ENCODE results near the gene HSBP1L1. TPM values are rescaled to one million over a fixed set of nuclear protein-coding genes. Genes with fewer than 3 reads are reported as not detected.
A peak's percentile ranks its signal among the peaks of the same experiment; 100 is the strongest.

The HSBP1L1 gene
- total RNA-seq (6.5 TPM), polyA plus RNA-seq (25.8 TPM)
- long read RNA-seq, donor 1, partial matches to known transcripts: 0 of 3 reads
- long read RNA-seq, donor 1, other reads (novel, unspliced or antisense): 0 of 3 reads
- long read RNA-seq, donor 2, transcript HSBP1L1-204 (1 exons, 775 nt): major isoform, 23 of 428 reads
- long read RNA-seq, donor 2, partial matches to known transcripts: 20 of 428 reads
- long read RNA-seq, donor 2, other reads (novel, unspliced or antisense): 385 of 428 reads
- long read RNA-seq, donor 3, transcript HSBP1L1-204 (1 exons, 775 nt): major isoform, 8 of 12 reads
- long read RNA-seq, donor 3, partial matches to known transcripts: 0 of 12 reads
- long read RNA-seq, donor 3, other reads (novel, unspliced or antisense): 0 of 12 reads
- long read RNA-seq, donor 4, transcript HSBP1L1-204 (1 exons, 775 nt): major isoform, 12 of 15 reads
- long read RNA-seq, donor 4, partial matches to known transcripts: 0 of 15 reads
- long read RNA-seq, donor 4, other reads (novel, unspliced or antisense): 0 of 15 reads
- long read RNA-seq, donor 5, transcript HSBP1L1-204 (1 exons, 775 nt): major isoform, 12 of 269 reads
- long read RNA-seq, donor 5, partial matches to known transcripts: 238 of 269 reads
- long read RNA-seq, donor 5, other reads (novel, unspliced or antisense): 13 of 269 reads
- long read RNA-seq, donor 6, partial matches to known transcripts: 0 of 6 reads
- long read RNA-seq, donor 6, other reads (novel, unspliced or antisense): 0 of 6 reads
- long read RNA-seq, donor 7, transcript HSBP1L1-204 (1 exons, 775 nt): major isoform, 9 of 11 reads
- long read RNA-seq, donor 7, partial matches to known transcripts: 0 of 11 reads
- long read RNA-seq, donor 7, other reads (novel, unspliced or antisense): 0 of 11 reads
- long read RNA-seq, donor 8, transcript HSBP1L1-204 (1 exons, 775 nt): major isoform, 5 of 6 reads
- long read RNA-seq, donor 8, partial matches to known transcripts: 0 of 6 reads
- long read RNA-seq, donor 8, other reads (novel, unspliced or antisense): 0 of 6 reads
- long read RNA-seq, donor 9, partial matches to known transcripts: 0 of 6 reads
- long read RNA-seq, donor 9, other reads (novel, unspliced or antisense): 0 of 6 reads
- long read RNA-seq, donor 10, partial matches to known transcripts: 5 of 120 reads
- long read RNA-seq, donor 10, other reads (novel, unspliced or antisense): 109 of 120 reads

GRCh38 chr18:79964330-79965118, at the start of gene HSBP1L1:
TSS of gene HSBP1L1 (plus strand) at chr18:79964643. CDS start at chr18:79964736, 93 bp downstream.
- peaks cover 15 to 30% of the 10 kb centered on the region in 2 donors for H3K4me1 ChIP-seq (ENCODE audit: control insufficient read depth in 2 of 2, insufficient read depth in 2 of 2, low read length in 2 of 2)
- H3K27me3 ChIP-seq (ENCODE audit: control insufficient read depth in 2 of 2, insufficient read depth in 1 of 2, low read length in 1 of 2): peaks cover 0 to 23% of the 10 kb centered on the region in 2 donors
- peak within 1 kb of the TSS; percentile 24 to 69 for H3K4me3 ChIP-seq (ENCODE audit: low read length in 2 of 2)
- peak within 1 kb of the TSS in 1 of 2 donors; percentile 75 for H3K27ac ChIP-seq (ENCODE audit: low read depth in 1 of 2, low read length in 1 of 2)
- no peaks in the 10 kb centered on the region for H3K36me3 ChIP-seq (ENCODE audit: control insufficient read depth in 2 of 2, insufficient read depth in 2 of 2, low read length in 1 of 2)
- WGBS: 2% methylated on average over 73 of the region's 73 CpGs
- H3K9me3 ChIP-seq (ENCODE audit: control insufficient read depth in 2 of 2, insufficient read depth in 1 of 2, low read length in 1 of 2): no peaks in the 10 kb centered on the region
- peak in 4 of 9 donors; percentile 35 to 67 (median 49) for DNase-seq (ENCODE audit: low read depth in 6 of 9, low spot score in 9 of 9)

- 96% methylated on average over 50 of the region's 50 CpGs for WGBS
- DNase-seq (ENCODE audit: low read depth in 6 of 9, low spot score in 9 of 9): no peak
- Histone ChIP-seq H3K36me3 (ENCODE audit: control insufficient read depth in 2 of 2, insufficient read depth in 2 of 2, low read length in 1 of 2) (peaks cover 24 to 53% of the 10 kb centered on the region in 2 donors), H3K4me3 (ENCODE audit: low read length in 2 of 2) (no peak overlapping the region), H3K27ac (ENCODE audit: low read depth in 1 of 2, low read length in 1 of 2) (no peak overlapping the region), H3K27me3 (ENCODE audit: control insufficient read depth in 2 of 2, insufficient read depth in 1 of 2, low read length in 1 of 2) (no peaks in the 10 kb centered on the region), H3K9me3 (ENCODE audit: control insufficient read depth in 2 of 2, insufficient read depth in 1 of 2, low read length in 1 of 2) (peaks cover 15 to 53% of the 10 kb centered on the region in 2 donors), H3K4me1 (ENCODE audit: control insufficient read depth in 2 of 2, insufficient read depth in 2 of 2, low read length in 2 of 2) (peaks cover 0 to 4% of the 10 kb centered on the region in 2 donors)
Observed at GRCh38 chr18:79915161-79916127, 49.0 kb upstream of the HSBP1L1 start.

GRCh38 chr18:79916128-79916494, 48.3 kb upstream of the HSBP1L1 start:
- Histone ChIP-seq H3K4me1 (ENCODE audit: control insufficient read depth in 2 of 2, insufficient read depth in 2 of 2, low read length in 2 of 2) (peaks cover 0 to 4% of the 10 kb centered on the region in 2 donors), H3K9me3 (ENCODE audit: control insufficient read depth in 2 of 2, insufficient read depth in 1 of 2, low read length in 1 of 2) (peaks cover 15 to 51% of the 10 kb centered on the region in 2 donors), H3K4me3 (ENCODE audit: low read length in 2 of 2) (no peak overlapping the region), H3K27ac (ENCODE audit: low read depth in 1 of 2, low read length in 1 of 2) (no peak overlapping the region), H3K36me3 (ENCODE audit: control insufficient read depth in 2 of 2, insufficient read depth in 2 of 2, low read length in 1 of 2) (peaks cover 24 to 51% of the 10 kb centered on the region in 2 donors), H3K27me3 (ENCODE audit: control insufficient read depth in 2 of 2, insufficient read depth in 1 of 2, low read length in 1 of 2) (no peaks in the 10 kb centered on the region)
- WGBS: 92% methylated on average over 26 of the region's 26 CpGs
- DNase-seq (ENCODE audit: low read depth in 6 of 9, low spot score in 9 of 9): no peak

GRCh38 chr18:79916546-79917168, 47.8 kb upstream of the HSBP1L1 start:
- 99% methylated on average over 24 of the region's 24 CpGs for WGBS
- peaks cover 15 to 50% of the 10 kb centered on the region in 2 donors for H3K9me3 ChIP-seq (ENCODE audit: control insufficient read depth in 2 of 2, insufficient read depth in 1 of 2, low read length in 1 of 2)
- no peak overlapping the region for H3K4me3 ChIP-seq (ENCODE audit: low read length in 2 of 2)
- H3K27me3 ChIP-seq (ENCODE audit: control insufficient read depth in 2 of 2, insufficient read depth in 1 of 2, low read length in 1 of 2): no peaks in the 10 kb centered on the region
- H3K27ac ChIP-seq (ENCODE audit: low read depth in 1 of 2, low read length in 1 of 2): no peak overlapping the region
- DNase-seq (ENCODE audit: low read depth in 6 of 9, low spot score in 9 of 9): no peak
- H3K36me3 ChIP-seq (ENCODE audit: control insufficient read depth in 2 of 2, insufficient read depth in 2 of 2, low read length in 1 of 2): peaks cover 24 to 49% of the 10 kb centered on the region in 2 donors
- H3K4me1 ChIP-seq (ENCODE audit: control insufficient read depth in 2 of 2, insufficient read depth in 2 of 2, low read length in 2 of 2): peaks cover 0 to 4% of the 10 kb centered on the region in 2 donors

- Histone ChIP-seq H3K4me3 (ENCODE audit: low read length in 2 of 2) (no peak overlapping the region), H3K4me1 (ENCODE audit: control insufficient read depth in 2 of 2, insufficient read depth in 2 of 2, low read length in 2 of 2) (peaks cover 0 to 4% of the 10 kb centered on the region in 2 donors), H3K27me3 (ENCODE audit: control insufficient read depth in 2 of 2, insufficient read depth in 1 of 2, low read length in 1 of 2) (no peaks in the 10 kb centered on the region), H3K27ac (ENCODE audit: low read depth in 1 of 2, low read length in 1 of 2) (no peak overlapping the region), H3K36me3 (ENCODE audit: control insufficient read depth in 2 of 2, insufficient read depth in 2 of 2, low read length in 1 of 2) (peaks cover 24 to 47% of the 10 kb centered on the region in 2 donors), H3K9me3 (ENCODE audit: control insufficient read depth in 2 of 2, insufficient read depth in 1 of 2, low read length in 1 of 2) (peaks cover 15 to 57% of the 10 kb centered on the region in 2 donors)
- 96% methylated on average over 28 of the region's 28 CpGs for WGBS
- no peak for DNase-seq (ENCODE audit: low read depth in 6 of 9, low spot score in 9 of 9)
Observed at GRCh38 chr18:79917169-79917852, 47.1 kb upstream of the HSBP1L1 start.

GRCh38 chr18:79917853-79918614, 46.4 kb upstream of the HSBP1L1 start:
- no peak overlapping the region for H3K27ac ChIP-seq (ENCODE audit: low read depth in 1 of 2, low read length in 1 of 2)
- WGBS: 96% methylated on average over 25 of the region's 25 CpGs
- no peak for DNase-seq (ENCODE audit: low read depth in 6 of 9, low spot score in 9 of 9)

More at GRCh38 chr18:79917853-79918614, 46.4 kb upstream of the HSBP1L1 start:
- Histone ChIP-seq H3K4me1 (ENCODE audit: control insufficient read depth in 2 of 2, insufficient read depth in 2 of 2, low read length in 2 of 2) (peaks cover 0 to under 1% of the 10 kb centered on the region in 2 donors), H3K9me3 (ENCODE audit: control insufficient read depth in 2 of 2, insufficient read depth in 1 of 2, low read length in 1 of 2) (peaks cover 15 to 58% of the 10 kb centered on the region in 2 donors), H3K36me3 (ENCODE audit: control insufficient read depth in 2 of 2, insufficient read depth in 2 of 2, low read length in 1 of 2) (peaks cover 24 to 47% of the 10 kb centered on the region in 2 donors), H3K27me3 (ENCODE audit: control insufficient read depth in 2 of 2, insufficient read depth in 1 of 2, low read length in 1 of 2) (no peaks in the 10 kb centered on the region), H3K4me3 (ENCODE audit: low read length in 2 of 2) (no peak overlapping the region)
